A549 treated with AZD9567 at 1 μM for 4 hours (cell line): ENCODE measurements around the gene SOHLH2. TPM values are rescaled to one million over a fixed set of nuclear protein-coding genes. Genes with fewer than 3 reads are reported as not detected.

Experiments used
- total RNA-seq: library from RNA; stranded (reverse); fragments of 200-300 nt; extraction: Qiagen RNA extraction; gene quantifications from 5 replicates; pipeline ENCODE4 v1.2.3, GENCODE V29; 2022; ENCODE audit not compliant: insufficient read depth

The SOHLH2 gene
- total RNA-seq, result not detected in 5 replicates

GRCh38 chr13:36214163-36214921 lies at the start of gene SOHLH2:
SOHLH2 (minus strand) TSS chr13:36214556; CDS start chr13:36214526, 30 bp downstream.

DNA sequence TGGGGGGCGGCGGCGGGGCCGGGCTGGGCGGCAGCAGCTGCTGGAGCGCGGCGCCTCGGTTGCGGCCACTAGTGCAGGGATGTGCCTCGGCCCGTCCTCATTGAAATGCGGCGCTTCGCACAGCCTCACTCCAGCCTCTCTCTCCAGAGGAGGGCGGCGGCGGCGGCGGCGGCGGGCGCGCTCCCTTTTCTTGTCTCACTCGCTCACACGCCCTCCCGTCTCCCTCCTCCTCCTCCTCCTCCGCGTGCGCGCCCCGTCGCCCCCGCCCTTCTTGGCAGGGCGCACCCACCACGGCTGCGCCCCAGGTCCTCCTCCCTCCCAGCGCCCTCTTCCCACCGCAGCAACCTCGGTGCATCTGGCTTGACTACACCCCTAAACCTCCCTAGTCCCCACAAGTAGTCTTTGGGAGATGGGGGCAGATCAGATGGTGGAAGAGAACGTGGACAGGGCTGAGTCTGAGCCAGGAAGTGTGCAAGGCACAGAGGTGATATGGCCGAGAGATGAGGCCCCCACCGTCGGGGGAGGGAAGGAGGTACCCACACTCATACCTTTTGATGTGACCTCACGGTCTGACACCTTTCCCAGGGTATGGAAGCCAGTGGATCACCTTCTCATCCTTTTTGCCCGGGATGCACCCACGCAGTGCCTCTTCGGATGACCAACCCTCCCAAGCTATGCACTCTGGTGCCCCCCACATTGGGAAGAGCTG lies 83.0 kb downstream of the SOHLH2 start, which contains the start of gene DCLK1:
DCLK1 (minus strand) TSS at position 161 of the 709 bp plus-strand sequence.

Other genes with a start within 250 kb of the SOHLH2 start
- 0.75 to 1.5 TPM (median 0.84 TPM) in 5 replicates for gene DCLK1, start 83.2 kb downstream of the SOHLH2 start, total RNA-seq
- 0.28 to 0.39 TPM (median 0.36 TPM) in 4 of 5 replicates, not detected in the other for gene CCDC169, start 83.3 kb upstream of the SOHLH2 start, total RNA-seq
- gene SPART, start 131.8 kb upstream of the SOHLH2 start, total RNA-seq, result 18.5 to 21.4 TPM (median 19.3 TPM) in 5 replicates
- gene CCNA1, start 217.9 kb upstream of the SOHLH2 start, total RNA-seq, result 0.36 to 1.2 TPM (median 0.51 TPM) in 5 replicates